HG02870 (cell line): ENCODE results near the gene TMEM131L.
A peak's percentile ranks its signal among the peaks of the same experiment; 100 is the strongest.
"Not testable (repeated sequence)": the region's sequence is repeated elsewhere in the genome, so short reads cannot be mapped to it uniquely, and the experiment has no call there.

Experiments
- ATAC-seq: cut with Tn5 transposase; IDR thresholded peaks from one replicate; pipeline ENCODE4 v1.9.1; 2021; ENCODE audit warnings: mild to moderate bottlenecking, moderate library complexity; ENCODE audit not compliant: unreplicated experiment

Gene TMEM131L

DNA sequence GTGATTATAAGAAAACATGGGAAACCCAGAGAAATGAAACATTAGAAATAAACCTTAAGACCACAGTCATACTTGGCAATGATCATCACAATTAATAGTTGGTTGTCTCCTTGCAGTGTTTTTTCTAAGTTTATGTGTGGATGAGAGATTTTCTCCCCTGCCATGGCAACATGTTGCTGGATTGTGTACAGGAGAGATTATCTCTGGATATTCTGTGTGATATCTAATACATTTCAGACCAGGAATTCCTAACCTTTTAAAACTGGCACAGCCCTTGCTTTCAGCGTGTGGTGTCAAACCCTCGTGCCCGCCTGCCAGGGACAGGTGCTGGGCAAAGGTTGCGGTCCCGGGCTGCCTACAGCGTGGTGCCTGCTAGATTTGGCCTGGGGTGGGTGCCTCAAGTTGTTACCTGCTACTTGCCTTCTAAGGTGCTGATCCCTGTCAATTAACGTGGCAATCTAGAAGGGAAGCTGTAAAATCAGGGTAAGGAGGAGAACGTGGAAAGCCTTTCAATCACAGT, 100.5 kb downstream of the TMEM131L start:
- no peak for ATAC-seq

DNA sequence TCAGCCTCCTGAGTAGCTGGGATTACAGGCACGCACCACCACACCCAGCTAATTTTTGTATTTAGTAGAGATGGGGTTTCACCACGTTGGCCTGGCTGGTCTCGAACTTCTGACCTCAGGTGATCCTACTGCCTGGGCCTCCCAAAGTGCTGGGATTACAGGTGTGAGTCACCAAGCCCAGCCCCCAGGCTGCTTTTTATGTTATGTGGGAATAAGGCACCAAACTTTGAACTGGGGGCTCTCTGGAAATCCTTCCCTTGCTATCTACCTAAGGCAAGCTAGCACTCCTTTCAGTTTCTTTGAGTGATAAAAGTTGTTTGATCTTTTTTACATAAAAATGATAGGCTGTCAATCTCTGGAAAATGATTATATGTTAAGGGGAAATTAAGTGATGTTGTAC, 101.5 kb downstream of the TMEM131L start:
- not testable (repeated sequence) for ATAC-seq

DNA sequence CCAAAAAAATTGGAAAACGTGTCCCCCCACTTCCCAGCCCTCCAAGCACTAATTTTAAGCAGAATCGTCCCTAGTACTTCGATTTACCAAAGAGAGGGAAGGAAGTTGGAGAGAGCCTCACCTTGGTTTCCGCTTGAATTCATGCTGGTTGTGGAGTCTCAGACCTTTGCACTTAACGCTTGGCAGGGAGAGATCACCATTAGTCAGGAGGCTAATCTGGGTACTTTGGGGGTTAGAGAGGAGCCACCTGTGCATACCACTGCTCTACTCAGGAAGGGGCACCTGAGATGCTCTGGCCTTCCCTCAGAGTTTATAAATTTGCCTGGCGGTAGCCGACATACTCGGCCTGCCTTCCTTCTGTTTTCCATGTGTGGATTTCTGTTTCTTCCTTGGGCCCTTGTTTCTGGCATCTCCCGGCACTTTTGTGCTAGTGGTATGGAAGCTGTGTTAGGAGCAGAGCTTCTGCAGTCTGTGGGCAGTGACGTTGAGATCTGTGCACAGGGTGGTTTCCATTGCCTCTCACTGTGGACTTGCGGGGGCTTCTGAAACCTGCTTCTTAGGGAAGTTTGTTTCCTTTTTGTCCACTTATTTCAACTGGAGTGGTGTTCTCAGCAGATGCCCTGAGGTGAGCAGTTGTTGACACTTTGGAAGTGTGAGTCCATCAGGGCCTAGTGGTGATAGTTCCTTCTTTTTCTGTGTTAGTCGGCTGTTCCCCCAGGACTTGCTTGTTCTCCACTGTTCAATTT, 104.2 kb downstream of the TMEM131L start:
- peak; percentile 54 for ATAC-seq

DNA sequence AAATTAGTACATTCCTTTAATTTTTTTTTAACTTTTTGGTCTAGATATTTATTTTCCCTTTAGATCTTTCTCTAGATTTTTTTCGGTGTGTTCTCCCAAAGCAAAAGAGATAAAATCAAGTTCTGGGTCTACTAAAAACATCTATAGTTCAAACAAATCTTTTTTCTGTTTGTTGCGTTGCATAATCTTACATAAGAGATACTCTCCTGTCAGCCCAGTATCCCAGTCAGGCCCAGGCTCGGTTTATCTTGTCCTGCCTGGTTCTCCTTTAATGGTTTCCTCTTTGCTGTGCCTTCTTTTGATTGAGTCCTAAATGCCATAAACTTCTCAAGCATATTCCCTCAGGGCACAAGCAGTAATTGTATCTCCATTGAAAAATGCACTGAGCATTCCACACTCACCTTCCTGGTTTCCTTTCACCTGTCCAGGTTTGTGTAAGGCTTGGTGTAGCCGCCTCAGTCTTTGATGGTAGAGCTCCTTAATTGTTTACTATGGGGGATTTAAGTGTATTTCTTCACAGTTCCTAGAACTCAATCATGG, 104.9 kb downstream of the TMEM131L start:
- ATAC-seq = no peak

DNA sequence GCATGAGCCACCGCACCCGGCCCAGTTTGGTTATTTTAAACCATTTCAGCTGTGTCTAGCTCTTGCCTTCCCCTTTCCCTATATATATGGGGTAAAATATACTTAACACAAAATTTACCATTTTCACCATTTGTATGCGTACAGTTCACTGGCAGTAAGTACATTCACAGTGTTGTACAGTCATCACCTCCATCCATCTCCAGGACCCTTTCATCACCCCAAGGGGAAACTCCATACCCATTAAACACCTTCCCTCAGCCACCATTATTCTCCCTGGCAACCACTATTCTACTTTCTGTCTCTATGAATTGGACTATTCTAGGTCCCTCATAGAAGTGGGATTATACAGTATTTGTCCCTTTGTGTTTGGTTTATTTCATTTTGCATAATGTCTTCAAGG, 106.4 kb downstream of the TMEM131L start:
- no peak for ATAC-seq

DNA sequence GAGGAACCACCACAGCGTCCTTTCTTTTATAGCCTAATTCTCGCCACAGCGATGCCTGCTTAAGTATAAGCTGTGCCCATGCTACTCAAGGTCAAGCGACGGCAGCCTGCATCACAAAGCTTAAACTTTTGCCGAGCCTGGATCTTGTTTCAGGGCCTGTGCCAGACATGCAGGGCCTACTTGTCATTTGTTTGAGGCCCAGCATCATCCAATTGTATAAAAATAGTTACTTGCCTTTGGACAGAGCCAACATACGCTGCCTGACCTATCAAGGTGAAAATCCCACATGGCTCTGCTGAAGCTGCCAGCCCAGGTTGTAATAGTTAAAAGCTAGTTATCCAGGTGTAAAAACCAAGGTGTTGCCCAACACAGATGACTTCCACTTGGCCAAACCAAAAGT, 107.1 kb downstream of the TMEM131L start:
- ATAC-seq = no peak

DNA sequence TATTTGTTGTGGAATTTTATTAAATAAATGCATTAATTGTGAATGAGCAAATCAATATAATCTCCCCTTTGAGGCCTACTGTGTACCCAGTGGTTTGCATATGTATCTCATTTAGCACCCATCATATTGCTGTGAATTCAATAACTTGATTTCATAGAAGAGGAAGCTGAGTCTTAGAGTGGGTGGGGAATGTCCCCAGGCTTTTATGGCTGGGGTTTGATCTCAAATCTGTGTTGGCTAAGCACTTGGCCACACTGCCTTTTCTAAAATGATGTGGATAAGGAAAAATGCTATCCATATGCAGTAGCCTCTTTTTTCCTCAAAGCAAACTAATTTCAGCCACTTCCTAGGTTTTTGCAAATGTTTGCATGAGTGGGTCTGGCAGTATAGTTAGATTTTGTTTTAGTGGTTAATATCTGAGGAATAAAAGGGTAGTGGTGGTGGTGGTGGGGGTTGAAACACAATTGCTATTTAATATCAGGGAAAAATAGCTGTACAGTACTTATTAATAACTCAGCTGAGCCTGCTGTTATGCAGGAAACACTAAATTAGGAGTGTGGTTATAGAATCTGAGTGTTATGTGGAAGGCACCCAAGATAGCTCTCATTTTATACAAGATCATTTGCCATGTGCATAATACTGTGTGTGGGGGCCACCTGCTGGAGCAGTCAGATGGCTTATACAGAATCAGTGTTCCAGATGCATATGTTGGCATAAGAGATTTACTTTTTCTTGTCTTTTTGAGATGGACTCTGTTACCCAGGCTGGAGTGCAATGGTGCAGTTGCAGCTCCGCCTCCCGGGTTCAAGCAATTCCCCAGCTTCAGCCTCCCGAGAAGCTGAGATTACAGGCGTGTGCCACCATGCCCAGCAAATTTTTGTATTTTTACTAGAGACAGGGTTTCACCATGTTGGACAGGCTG, 108.0 kb downstream of the TMEM131L start:
- ATAC-seq = no peak

- ATAC-seq = no peak
Measured at GRCh38 chr4:153576443-153576774, 110.2 kb downstream of the TMEM131L start.

DNA sequence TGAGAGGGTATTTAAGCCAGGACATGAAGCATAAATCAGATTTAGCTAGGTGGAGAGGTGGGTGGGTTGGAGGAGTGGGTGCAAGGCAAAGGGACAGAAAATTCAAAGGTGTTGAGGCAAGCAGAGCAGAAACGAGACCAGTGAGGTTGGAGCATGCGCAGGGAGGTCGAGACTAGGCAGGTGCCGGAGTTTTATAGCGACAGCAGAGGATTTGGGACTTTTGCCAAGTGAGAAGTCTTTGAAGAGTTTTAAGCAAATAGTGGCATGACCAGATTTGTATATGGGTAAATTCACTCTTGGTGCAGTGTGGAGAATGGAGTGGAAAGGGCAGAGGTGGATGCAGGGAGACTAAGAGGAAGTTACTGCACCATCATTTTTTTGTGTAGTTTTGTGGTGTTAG, 110.9 kb downstream of the TMEM131L start:
- no peak for ATAC-seq

DNA sequence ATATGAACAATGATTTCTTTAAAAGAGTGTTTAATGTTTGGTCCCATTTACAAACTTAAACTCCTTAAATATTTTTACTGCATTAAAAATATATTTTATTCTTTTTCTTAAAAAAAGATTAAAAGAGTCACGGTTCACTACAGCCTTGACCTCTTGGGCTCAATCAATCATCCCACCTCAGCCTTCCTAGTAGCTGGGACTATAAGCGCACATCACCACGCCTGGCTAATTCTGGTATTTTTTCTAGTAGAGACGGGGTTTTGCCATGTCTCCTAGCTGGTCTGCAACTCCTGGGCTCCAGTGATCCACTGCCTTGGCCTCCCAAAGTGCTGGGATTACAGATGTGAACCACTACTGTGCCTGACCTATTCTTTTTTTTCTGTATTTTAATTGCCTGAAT, 113.2 kb downstream of the TMEM131L start:
- peak; percentile 52 for ATAC-seq

- peak; percentile 41 for ATAC-seq
Measured at GRCh38 chr4:153579872-153580271, 113.7 kb downstream of the TMEM131L start.

- ATAC-seq = no peak
Measured at GRCh38 chr4:153582954-153583702, 117.0 kb downstream of the TMEM131L start.

DNA sequence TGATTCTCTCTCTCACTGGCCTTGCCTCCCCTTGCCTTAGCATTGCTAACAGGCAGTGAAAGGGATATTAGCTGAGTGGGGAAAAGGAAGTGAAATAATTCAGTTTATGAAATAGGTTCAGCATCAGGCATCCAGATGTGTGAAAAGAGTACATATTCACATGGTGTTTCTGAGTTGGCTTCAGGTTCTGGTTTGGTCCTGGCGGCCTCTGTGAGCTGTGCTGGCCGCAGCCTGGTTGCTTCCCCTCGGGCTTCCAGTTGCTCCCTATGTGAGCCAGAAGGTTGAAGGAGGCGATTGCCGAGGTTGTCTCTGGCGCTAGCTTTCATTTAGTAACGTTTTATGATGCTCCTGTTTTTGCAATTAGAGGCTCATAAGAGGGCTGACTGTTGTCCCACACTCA, 118.9 kb downstream of the TMEM131L start:
- no peak for ATAC-seq

DNA sequence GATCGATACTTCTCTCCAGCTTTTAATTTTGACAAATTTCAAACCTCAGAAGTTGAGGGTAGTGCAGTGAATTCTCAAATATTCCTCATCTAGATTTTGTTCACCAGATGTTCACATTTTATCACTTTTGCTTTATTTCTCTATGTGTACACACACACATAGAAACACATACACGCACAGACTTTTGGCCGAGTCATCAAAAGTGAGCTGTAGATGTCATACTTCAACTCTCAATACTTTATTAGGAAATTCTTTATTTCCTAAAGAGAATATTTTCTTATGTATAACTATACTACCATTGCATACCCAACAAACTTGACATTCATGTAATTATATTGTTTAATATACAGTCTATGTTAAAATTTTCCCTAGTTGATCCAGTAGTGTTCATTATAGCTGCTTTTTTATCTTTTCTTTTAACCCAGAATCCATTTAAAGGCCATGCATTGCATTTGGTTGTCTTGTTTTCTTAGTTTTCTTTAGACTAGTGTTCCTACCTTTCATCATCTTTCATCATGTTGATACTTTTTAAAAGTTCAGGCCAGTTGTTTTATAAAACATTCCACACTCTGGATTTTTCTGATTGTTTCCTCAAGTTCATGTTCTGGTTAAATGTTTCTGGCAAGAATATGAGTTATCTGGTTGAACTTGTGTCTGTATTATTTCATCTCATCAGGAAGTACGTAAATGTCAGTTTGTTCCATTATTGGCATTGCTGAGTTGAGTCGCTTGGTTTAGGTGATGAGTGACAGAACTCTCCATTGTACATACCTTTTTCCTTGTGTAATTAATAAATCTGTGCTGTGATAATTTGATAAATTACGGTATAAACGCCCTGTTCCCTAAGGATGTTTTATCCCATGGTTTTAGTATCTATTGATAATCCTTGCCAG, 123.8 kb downstream of the TMEM131L start:
- ATAC-seq = no peak

DNA sequence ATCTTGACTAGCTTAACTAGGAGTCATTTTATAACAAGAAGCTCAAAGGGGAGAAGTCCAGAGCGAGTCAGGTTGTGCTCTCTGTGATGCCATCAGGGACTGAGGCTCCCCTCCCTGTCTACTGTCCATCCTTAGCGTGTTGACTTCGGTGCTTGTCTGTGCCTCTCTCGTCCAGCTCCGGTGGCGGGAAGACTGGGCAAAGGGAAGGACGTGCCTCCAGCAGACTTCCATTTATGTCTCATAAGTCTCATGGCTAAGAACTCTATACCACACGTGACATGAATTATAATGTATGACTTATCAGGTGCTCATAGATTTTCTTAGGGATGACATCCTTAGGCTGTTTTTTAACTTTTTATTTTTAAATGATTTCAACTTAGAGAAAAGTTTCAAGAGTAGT, 125.3 kb downstream of the TMEM131L start:
- ATAC-seq = no peak

- no peak for ATAC-seq
Measured at GRCh38 chr4:153592064-153592463, 125.9 kb downstream of the TMEM131L start.

GRCh38 chr4:153593161-153593560, 127.0 kb downstream of the TMEM131L start:
- no peak for ATAC-seq

- ATAC-seq = no peak
Measured at GRCh38 chr4:153594210-153594609, 128.1 kb downstream of the TMEM131L start.

DNA sequence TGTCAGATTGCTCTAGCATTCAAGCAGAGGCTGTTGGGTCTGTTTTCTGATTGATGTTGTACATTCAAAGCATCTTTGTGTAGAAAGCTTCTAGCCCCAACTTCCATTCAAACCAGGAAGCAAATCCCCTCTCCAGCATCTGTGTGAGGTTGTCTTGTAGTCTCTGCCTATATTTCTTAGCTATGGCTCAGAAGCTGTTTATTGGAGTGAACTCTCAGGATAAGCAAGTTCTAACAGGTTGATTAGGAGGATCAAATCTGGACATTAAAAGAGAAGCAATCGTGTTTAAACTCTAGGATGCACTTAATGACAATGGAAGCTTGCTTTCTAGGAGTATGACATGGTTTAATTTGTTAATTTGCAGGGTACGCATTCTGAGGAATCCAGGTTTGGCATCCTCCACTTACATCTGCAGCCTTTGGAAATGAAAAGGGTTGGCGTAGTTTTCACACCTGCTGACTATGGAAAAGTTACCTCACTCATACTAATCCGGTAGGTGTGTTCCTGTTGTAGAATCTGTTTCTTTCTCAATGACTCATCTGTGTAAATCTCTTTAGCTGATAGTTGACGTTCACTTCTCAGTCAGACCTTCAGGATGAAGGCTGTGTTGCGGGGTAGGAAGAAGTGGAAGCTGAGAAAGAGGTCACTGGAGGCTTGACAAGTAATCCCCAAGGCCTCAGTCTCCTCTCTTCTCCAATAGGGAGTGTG, 129.9 kb downstream of the TMEM131L start:
- peak; percentile 65 for ATAC-seq
